Prostate gland (tissue), 2 donors: ENCODE measurements around the gene MYH16.

Experiments
- CTCF ChIP-seq, 4 experiments: fragments of 200-600 bp in 2 of 4; fragments of 450-650 bp in 2 of 4; sonication (generic) in 2 of 4; IDR thresholded peaks; 1 replicate in 3 of 4; 2 replicates in 1 of 4; pipeline ENCODE4 v1.5.1; 2016 to 2019; ENCODE audit warnings: antibody characterized with exemption in 4 of 4, mild to moderate bottlenecking in 2 of 4, moderate library complexity in 2 of 4
- POLR2A ChIP-seq: fragments of 450-650 bp; IDR thresholded peaks from one replicate; pipeline ENCODE4 v1.6.1; 2016; ENCODE audit warnings: antibody characterized with exemption, mild to moderate bottlenecking
- POLR2AphosphoS5 ChIP-seq: sonication (generic); formaldehyde crosslinking; IDR thresholded peaks from one replicate; pipeline ENCODE4 v1.6.1; 2017; ENCODE audit warnings: antibody characterized with exemption

GRCh38 chr7:99313204-99313573 lies 40.5 kb downstream of the MYH16 start:
- TF ChIP-seq CTCF (IDR thresholded peaks at IDR 0.05) (no peak), POLR2AphosphoS5 (no peak), POLR2A (no peak)
